ENCODE data around the gene DNAJC17. TPM values are rescaled to one million over a fixed set of nuclear protein-coding genes. Genes with fewer than 3 reads are reported as not detected.

The DNAJC17 gene
- polyA plus RNA-seq, 2 of the 4 experiments (the other 2 are of a cell fraction), result 22.3 to 24.4 TPM

- Histone ChIP-seq H3K4me3 (no peak overlapping the region), H3K4me1 (peaks cover 10% of the 10 kb centered on the region), H3K9me3 (no peaks in the 10 kb centered on the region), H3K4me2 (no peak overlapping the region), H3K27ac (no peak overlapping the region)
- WGBS (ENCODE audit: missing lambda C conversion rate), result 81% methylated on average over 5 of the region's 5 CpGs
- FAIRE-seq (no peak), DNase-seq (ENCODE audit: low read depth in 1 of 2, low spot score in 1 of 2) (no peak), ATAC-seq (no peak)
- CTCF ChIA-PET, result interaction anchor here (0.6 to 2.5 kb wide), 3 partner anchors 9 to 259 kb away, joined by 4 to 5 read pairs (median 5); partner anchors contain the start of gene SPINT1
- POLR2A ChIA-PET, result no interaction called here
- TF ChIP-seq HMGXB4 (CRISPR knock-in tag; IDR thresholded peaks at IDR 0.05; ENCODE audit: borderline replicate concordance) (no peak), EP300 (IDR thresholded peaks at IDR 0.05) (no peak), ZNF302 (CRISPR knock-in tag; IDR thresholded peaks at IDR 0.05) (no peak), FOXS1 (CRISPR knock-in tag; IDR thresholded peaks at IDR 0.05) (no peak), JUNB (IDR thresholded peaks at IDR 0.05) (no peak), EHMT2 (IDR thresholded peaks at IDR 0.05; ENCODE audit: low read depth) (no peak), ATOH8 (CRISPR knock-in tag; IDR thresholded peaks at IDR 0.05; ENCODE audit: low read depth) (no peak), MYC (IDR thresholded peaks at IDR 0.05; ENCODE audit: borderline replicate concordance, low read length) (no peak), ZSCAN20 (CRISPR knock-in tag; IDR thresholded peaks at IDR 0.05) (no peak), SREBF2 (IDR thresholded peaks at IDR 0.05) (no peak)
These were observed 45.3 kb upstream of the DNAJC17 start for GRCh38 chr15:40852529-40852928.

- ChIA-PET POLR2A (no interaction called here), CTCF (interaction anchor here (1.9 to 8.2 kb wide), 2 partner anchors 7 to 43 kb away, joined by 4 to 82 read pairs; partner anchors contain the start of gene VPS18)
- Histone ChIP-seq H3K4me3 (no peak overlapping the region), H3K27ac (no peak overlapping the region), H3K4me2 (no peak overlapping the region), H3K9me3 (no peaks in the 10 kb centered on the region), H3K4me1 (peaks cover 21% of the 10 kb centered on the region)
- FAIRE-seq (no peak), ATAC-seq (no peak), DNase-seq (ENCODE audit: low read depth in 1 of 2, low spot score in 1 of 2) (no peak)
- TF ChIP-seq GATA3 (IDR thresholded peaks at IDR 0.05; ENCODE audit: borderline replicate concordance) (no peak), NFE2L2 (conservative IDR thresholded peaks at IDR 0.05; ENCODE audit: low read length) (no peak), KDM5A (IDR thresholded peaks at IDR 0.05) (no peak), PBX3 (IDR thresholded peaks at IDR 0.05) (no peak), JUN (IDR thresholded peaks at IDR 0.05) (no peak), FOXS1 (CRISPR knock-in tag; IDR thresholded peaks at IDR 0.05) (no peak), FOSB (CRISPR knock-in tag; IDR thresholded peaks at IDR 0.05) (no peak), MAFK (IDR thresholded peaks at IDR 0.05; ENCODE audit: partially characterized antibody) (no peak), CHD4 (IDR thresholded peaks at IDR 0.05; ENCODE audit: borderline replicate concordance) (no peak), ZC3H11A (IDR thresholded peaks at IDR 0.05) (no peak), FOSL2 (IDR thresholded peaks at IDR 0.05) (no peak), FOSL2 (CRISPR knock-in tag; IDR thresholded peaks at IDR 0.05) (no peak)
- 78% methylated on average over 8 of the region's 8 CpGs for WGBS (ENCODE audit: missing lambda C conversion rate)
These were observed 43.4 kb upstream of the DNAJC17 start for GRCh38 chr15:40850576-40851112.

Data from A549 (cell line).